ENCODE measurements around the gene CMTM3. TPM values are rescaled to one million over a fixed set of nuclear protein-coding genes. Genes with fewer than 3 reads are reported as not detected.
"Not testable (repeated sequence)": the region's sequence is repeated elsewhere in the genome, so short reads cannot be mapped to it uniquely, and the experiment has no call there.

Gene CMTM3
- total RNA-seq, 4 donors from 2014 or later: 15.7 to 24.9 (median 19.3) TPM

DNA sequence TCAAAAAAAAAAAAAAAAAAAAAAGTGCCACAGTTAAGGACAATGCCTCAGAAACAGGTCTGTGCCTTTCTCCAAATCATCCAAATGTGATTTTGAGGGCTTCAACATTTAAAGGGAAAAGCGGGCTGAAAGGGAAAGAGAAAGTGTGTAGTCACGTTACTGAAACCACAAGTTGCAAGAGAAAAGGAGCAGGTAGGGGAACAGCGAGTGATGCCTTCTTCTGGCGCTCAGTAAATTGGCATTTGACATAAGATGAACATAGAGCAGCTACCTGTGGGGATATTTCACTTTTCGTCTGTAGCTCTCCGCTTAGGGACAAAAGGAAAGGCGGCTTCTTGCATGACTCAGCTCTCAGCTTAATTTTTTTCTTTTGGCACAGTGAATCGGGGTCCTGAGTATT lies 14.2 kb upstream of the CMTM3 start:
- Histone ChIP-seq H3K9me3 (peaks cover 0 to 5% (median 0%) of the 10 kb centered on the region in 3 donors), H3K27me3 (no peaks in the 10 kb centered on the region), H3K27ac (no peak overlapping the region), H3K4me3 (no peak overlapping the region), H3K36me3 (no peaks in the 10 kb centered on the region), H3K4me1 (no peaks in the 10 kb centered on the region)
- TF ChIP-seq CTCF (IDR thresholded peaks at IDR 0.05) (no peak), POLR2AphosphoS5 (IDR thresholded peaks at IDR 0.05) (no peak), POLR2A (IDR thresholded peaks at IDR 0.05) (no peak), EP300 (IDR thresholded peaks at IDR 0.05) (no peak)
- WGBS, 2 donors (ENCODE audit: low coverage in 1 of 2): 85 to 95% methylated on average over 6 to 8 of the region's 8 CpGs
- no peak for ATAC-seq

DNA sequence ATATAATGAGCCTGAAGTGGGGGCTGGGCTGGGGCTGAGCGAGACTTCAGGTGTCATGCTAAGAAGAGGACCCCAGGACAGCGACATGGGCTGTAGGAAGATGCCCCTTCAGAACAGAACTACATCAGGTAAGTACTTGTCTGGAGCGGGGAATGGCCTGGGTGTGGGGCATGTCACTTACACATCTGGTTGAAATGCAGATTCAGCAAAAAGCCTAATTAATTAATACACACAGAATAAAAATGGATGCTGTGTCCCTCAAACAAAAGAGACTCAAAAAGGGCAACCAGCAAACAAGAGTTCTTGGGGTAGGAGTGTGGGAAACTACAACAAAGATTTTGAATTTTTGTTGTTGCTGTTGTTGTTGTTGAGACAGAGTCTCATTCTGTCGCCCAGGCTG lies 13.5 kb upstream of the CMTM3 start:
- no peaks in the 10 kb centered on the region for H3K36me3 ChIP-seq
- TF ChIP-seq CTCF (IDR thresholded peaks at IDR 0.05) (no peak), POLR2AphosphoS5 (IDR thresholded peaks at IDR 0.05) (no peak), EP300 (IDR thresholded peaks at IDR 0.05) (no peak), POLR2A (IDR thresholded peaks at IDR 0.05) (no peak)
- no peaks in the 10 kb centered on the region for H3K4me1 ChIP-seq
- peaks cover 0 to 5% (median 0%) of the 10 kb centered on the region in 3 donors for H3K9me3 ChIP-seq
- no peaks in the 10 kb centered on the region for H3K27me3 ChIP-seq
- no peak overlapping the region for H3K27ac ChIP-seq
- no peak for ATAC-seq
- 90 to 94% methylated on average over 3 to 4 of the region's 4 CpGs for WGBS, 2 donors (ENCODE audit: low coverage in 1 of 2)
- no peak overlapping the region for H3K4me3 ChIP-seq

DNA sequence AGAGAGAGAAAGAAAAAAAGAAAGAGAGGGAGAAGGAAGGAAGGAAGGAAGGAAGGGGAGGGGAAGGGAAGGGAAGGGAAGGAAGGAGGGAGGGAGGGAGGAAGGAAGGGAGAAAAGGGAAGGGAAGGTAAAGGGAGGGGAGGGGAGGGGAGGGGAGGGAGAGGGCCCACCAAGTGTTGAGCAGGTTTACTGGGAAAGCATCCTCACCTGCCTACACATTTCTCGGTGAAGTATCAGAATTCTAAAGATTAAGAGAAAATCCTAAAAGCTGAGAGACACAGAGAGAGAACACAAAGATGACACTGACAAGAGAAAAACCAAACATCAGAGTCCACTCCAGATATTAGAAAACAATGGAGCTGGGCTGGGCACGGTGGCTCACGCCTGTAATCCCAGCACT lies 12.3 kb upstream of the CMTM3 start:
- H3K27me3 ChIP-seq: no peaks in the 10 kb centered on the region
- no peak for ATAC-seq
- H3K27ac ChIP-seq: no peak overlapping the region
- 74 to 80% methylated on average over 3 of the region's 3 CpGs for WGBS, 2 donors (ENCODE audit: low coverage in 1 of 2)
- TF ChIP-seq EP300 (IDR thresholded peaks at IDR 0.05) (no peak), POLR2A (IDR thresholded peaks at IDR 0.05) (no peak), CTCF (IDR thresholded peaks at IDR 0.05) (no peak), POLR2AphosphoS5 (IDR thresholded peaks at IDR 0.05) (no peak)
- no peaks in the 10 kb centered on the region for H3K4me1 ChIP-seq
- no peak overlapping the region for H3K4me3 ChIP-seq
- peaks cover 0 to 5% (median 0%) of the 10 kb centered on the region in 3 donors for H3K9me3 ChIP-seq
- H3K36me3 ChIP-seq: no peaks in the 10 kb centered on the region

DNA sequence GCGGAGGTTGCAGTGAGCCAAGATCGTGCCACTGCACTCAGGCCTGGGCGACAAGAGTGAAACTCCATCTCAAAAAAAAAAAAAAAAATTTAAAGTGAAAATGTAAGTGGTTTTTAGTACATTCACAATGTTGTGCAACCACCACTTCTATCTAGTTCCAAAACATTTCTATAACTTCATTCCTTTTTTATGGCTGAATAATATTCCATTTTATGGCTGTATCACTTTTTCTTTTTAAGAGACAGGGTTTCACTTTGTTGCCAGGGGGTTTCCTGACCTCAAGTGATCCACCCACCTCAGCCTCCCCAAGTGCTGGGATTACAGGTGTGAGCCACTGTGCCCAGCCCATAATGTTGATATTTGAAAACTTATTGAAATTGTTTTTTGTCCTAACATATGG lies 11.7 kb upstream of the CMTM3 start:
- WGBS, 2 donors (ENCODE audit: low coverage in 1 of 2): 90 to 100% methylated on average over 3 of the region's 3 CpGs
- Histone ChIP-seq H3K27me3 (no peaks in the 10 kb centered on the region), H3K36me3 (no peaks in the 10 kb centered on the region), H3K27ac (no peak overlapping the region), H3K4me3 (no peak overlapping the region), H3K9me3 (peaks cover 0 to 5% (median 0%) of the 10 kb centered on the region in 3 donors), H3K4me1 (no peaks in the 10 kb centered on the region)
- no peak for TF ChIP-seq EP300 (IDR thresholded peaks at IDR 0.05)
- no peak for TF ChIP-seq CTCF (IDR thresholded peaks at IDR 0.05)
- no peak for TF ChIP-seq POLR2AphosphoS5 (IDR thresholded peaks at IDR 0.05)
- TF ChIP-seq POLR2A (IDR thresholded peaks at IDR 0.05): no peak
- no peak for ATAC-seq

DNA sequence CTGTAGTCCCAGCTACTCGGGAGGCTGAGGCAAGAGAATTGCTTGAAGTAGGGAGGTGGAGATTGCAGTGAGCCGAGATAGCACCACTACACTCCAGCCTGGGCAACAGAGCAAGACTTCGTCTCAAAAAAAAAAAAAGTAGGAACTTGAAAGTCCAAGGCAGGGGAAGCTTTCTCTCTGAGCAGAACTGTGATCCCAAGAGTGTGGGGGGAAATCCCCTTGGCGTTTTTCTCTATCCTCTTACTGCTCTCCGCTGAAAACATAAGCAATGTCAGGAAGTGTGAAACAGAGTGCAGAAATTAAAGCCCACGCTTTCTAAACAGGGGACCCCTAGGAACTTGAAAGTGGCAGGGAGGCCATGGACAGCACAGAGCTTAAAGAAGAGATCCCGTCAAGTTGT lies 9.8 kb upstream of the CMTM3 start:
- H3K27ac ChIP-seq: no peak overlapping the region
- ATAC-seq: no peak
- TF ChIP-seq CTCF (IDR thresholded peaks at IDR 0.05): no peak
- no peak for TF ChIP-seq POLR2A (IDR thresholded peaks at IDR 0.05)
- TF ChIP-seq POLR2AphosphoS5 (IDR thresholded peaks at IDR 0.05): no peak
- no peak for TF ChIP-seq EP300 (IDR thresholded peaks at IDR 0.05)
- H3K4me1 ChIP-seq: no peaks in the 10 kb centered on the region
- no peaks in the 10 kb centered on the region for H3K36me3 ChIP-seq
- H3K4me3 ChIP-seq: no peak overlapping the region
- H3K27me3 ChIP-seq: no peaks in the 10 kb centered on the region
- WGBS, 2 donors (ENCODE audit: low coverage in 1 of 2): 48 to 68% methylated on average over 6 of the region's 7 CpGs
- peaks cover 0 to 5% (median 0%) of the 10 kb centered on the region in 3 donors for H3K9me3 ChIP-seq

GRCh38 chr16:66596559-66596958 lies 7.9 kb upstream of the CMTM3 start:
- ATAC-seq, H3K4me3 ChIP-seq, H3K4me1 ChIP-seq, H3K27ac ChIP-seq, H3K9me3 ChIP-seq, H3K36me3 ChIP-seq: not testable (repeated sequence)
- 100% methylated on average over 3 to 4 of the region's 4 CpGs for WGBS, 2 donors (ENCODE audit: low coverage in 1 of 2)
- peaks cover 13% of the 10 kb centered on the region for H3K27me3 ChIP-seq
